Measurements from ENCODE around the gene PACRG. TPM values are rescaled to one million over a fixed set of nuclear protein-coding genes. Genes with fewer than 3 reads are reported as not detected.

PACRG gene
- total RNA-seq, 3 donors from 2014 or later = 0.64 to 6.4 (median 4.6) TPM

DNA sequence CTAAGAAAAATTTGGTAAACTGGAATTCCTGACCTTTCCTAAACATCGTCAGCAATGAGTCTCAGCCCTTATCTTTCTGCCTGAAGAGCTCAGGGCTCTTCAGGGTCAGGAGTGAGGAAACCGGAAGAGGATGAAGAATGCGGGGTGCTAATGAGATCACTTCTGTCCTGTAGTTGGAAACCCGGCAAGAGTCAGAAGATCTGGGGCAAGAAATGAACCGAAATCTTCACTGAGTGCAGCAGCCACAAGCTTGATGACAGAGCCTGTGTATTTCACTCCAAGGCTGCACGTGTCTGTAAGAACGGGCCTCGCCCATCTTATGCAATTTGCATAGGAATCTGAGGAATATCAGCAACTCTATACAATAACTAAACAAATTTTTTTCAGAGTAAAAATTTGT lies 626.3 kb downstream of the PACRG start:
- Histone ChIP-seq H3K4me1 (no peaks in the 10 kb centered on the region), H3K27me3 (no peaks in the 10 kb centered on the region), H3K4me3 (no peak overlapping the region), H3K36me3 (no peaks in the 10 kb centered on the region), H3K27ac (no peak overlapping the region), H3K9me3 (no peaks in the 10 kb centered on the region)
- intact Hi-C loops (cut with DNase I; ENCODE audit: low total_unique reads) = no loop called here
- DNase-seq (ENCODE audit: low spot score in 2 of 2) = no peak
- TF ChIP-seq POLR2A (IDR thresholded peaks at IDR 0.05) (no peak), CTCF (IDR thresholded peaks at IDR 0.05) (no peak), POLR2AphosphoS5 (IDR thresholded peaks at IDR 0.05) (no peak)

DNA sequence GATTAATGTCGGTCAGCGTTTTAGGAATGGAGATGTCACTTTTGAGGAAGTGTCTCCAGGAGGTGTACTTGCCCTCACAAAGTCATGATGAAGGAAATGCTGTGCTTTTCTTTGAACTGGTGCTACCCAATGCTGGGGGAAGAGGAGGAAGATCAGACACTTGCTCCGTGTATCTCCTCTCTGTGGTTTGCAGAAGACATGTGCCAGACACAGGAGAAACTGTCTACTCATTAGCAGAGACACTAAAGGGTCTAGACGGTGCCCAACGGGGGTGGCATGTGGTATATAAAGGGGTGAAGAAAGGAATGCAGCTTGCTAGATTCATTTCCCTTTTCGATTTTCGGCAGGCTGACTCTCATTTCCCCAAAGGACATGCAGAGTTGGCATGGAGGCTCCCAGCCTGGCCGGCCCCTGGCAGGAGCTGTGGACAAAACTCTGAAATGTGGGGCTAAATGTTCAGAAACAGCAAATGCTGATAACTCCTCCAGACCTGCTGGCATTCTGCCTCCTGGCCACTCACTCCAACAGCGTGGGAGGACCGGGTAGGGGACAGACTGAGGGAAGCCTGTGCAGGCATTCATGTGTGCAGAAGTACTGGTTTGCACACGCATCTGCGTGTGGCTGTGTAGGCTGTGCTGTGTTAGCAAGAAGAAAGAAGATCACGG lies 627.1 kb downstream of the PACRG start:
- Histone ChIP-seq H3K9me3 (no peaks in the 10 kb centered on the region), H3K27me3 (no peaks in the 10 kb centered on the region), H3K4me1 (no peaks in the 10 kb centered on the region), H3K36me3 (no peaks in the 10 kb centered on the region), H3K27ac (peak overlapping the region in 1 of 2 donors; percentile 74), H3K4me3 (peak overlapping the region in 2 of 3 donors; percentile 11 to 36)
- intact Hi-C loops (cut with DNase I; ENCODE audit: low total_unique reads) = no loop called here
- no peak for TF ChIP-seq CTCF (IDR thresholded peaks at IDR 0.05)
- no peak for TF ChIP-seq POLR2A (IDR thresholded peaks at IDR 0.05)
- no peak for TF ChIP-seq POLR2AphosphoS5 (IDR thresholded peaks at IDR 0.05)
- DNase-seq (ENCODE audit: low spot score in 2 of 2) = no peak

GRCh38 chr6:163355426-163355991 lies 627.7 kb downstream of the PACRG start:
- intact Hi-C loops (cut with DNase I; ENCODE audit: low total_unique reads) = no loop called here
- H3K9me3 ChIP-seq = no peaks in the 10 kb centered on the region
- peak overlapping the region in 1 of 2 donors; percentile 74 for H3K27ac ChIP-seq
- peak overlapping the region in 2 of 3 donors; percentile 11 to 52 for H3K4me3 ChIP-seq
- H3K36me3 ChIP-seq = no peaks in the 10 kb centered on the region
- no peaks in the 10 kb centered on the region for H3K27me3 ChIP-seq
- no peak for DNase-seq (ENCODE audit: low spot score in 2 of 2)
- peak in 1 of 3 donors; percentile 8 for TF ChIP-seq POLR2AphosphoS5 (IDR thresholded peaks at IDR 0.05)
- TF ChIP-seq CTCF (IDR thresholded peaks at IDR 0.05) = no peak
- H3K4me1 ChIP-seq = no peaks in the 10 kb centered on the region

- TF ChIP-seq POLR2AphosphoS5 (IDR thresholded peaks at IDR 0.05) (no peak), CTCF (IDR thresholded peaks at IDR 0.05) (no peak), POLR2A (IDR thresholded peaks at IDR 0.05) (no peak)
- intact Hi-C loops (cut with DNase I; ENCODE audit: low total_unique reads) = no loop called here
- DNase-seq (ENCODE audit: low spot score in 2 of 2) = no peak
- Histone ChIP-seq H3K9me3 (no peaks in the 10 kb centered on the region), H3K27ac (peak overlapping the region in 1 of 2 donors; percentile 73), H3K36me3 (no peaks in the 10 kb centered on the region), H3K4me1 (no peaks in the 10 kb centered on the region), H3K4me3 (no peak overlapping the region), H3K27me3 (no peaks in the 10 kb centered on the region)
Measured at GRCh38 chr6:163356324-163356723, 628.5 kb downstream of the PACRG start.

- Histone ChIP-seq H3K4me1 (no peaks in the 10 kb centered on the region), H3K9me3 (no peaks in the 10 kb centered on the region), H3K4me3 (no peak overlapping the region), H3K27me3 (no peaks in the 10 kb centered on the region), H3K36me3 (no peaks in the 10 kb centered on the region), H3K27ac (no peak overlapping the region)
- DNase-seq (ENCODE audit: low spot score in 2 of 2) = no peak
- TF ChIP-seq POLR2AphosphoS5 (IDR thresholded peaks at IDR 0.05) = no peak
- no peak for TF ChIP-seq POLR2A (IDR thresholded peaks at IDR 0.05)
- TF ChIP-seq CTCF (IDR thresholded peaks at IDR 0.05) = no peak
- intact Hi-C loops (cut with DNase I; ENCODE audit: low total_unique reads) = no loop called here
Measured at GRCh38 chr6:163356743-163357142, 629.0 kb downstream of the PACRG start.
